Glutamatergic neuron (in vitro differentiated cells): ENCODE results near the gene SLC5A12. TPM values are rescaled to one million over a fixed set of nuclear protein-coding genes. Genes with fewer than 3 reads are reported as not detected.

Experiments used
- DNase-seq: peaks from one replicate; pipeline ENCODE4 v3.0.0; 2022
- H3K27ac Mint-ChIP-seq: one replicate; pipeline ENCODE4 v1.8.0; 2020; ENCODE audit warnings: mild to moderate bottlenecking, mixed read lengths, inconsistent platforms; ENCODE audit not compliant: unreplicated experiment
- H3K27me3 Mint-ChIP-seq: one replicate; pipeline ENCODE4 v1.8.0; 2020; ENCODE audit warnings: mild to moderate bottlenecking, moderate library complexity, mixed read lengths, inconsistent platforms; ENCODE audit not compliant: unreplicated experiment
- H3K36me3 Mint-ChIP-seq: one replicate; pipeline ENCODE4 v1.8.0; 2020; ENCODE audit warnings: mild to moderate bottlenecking, mixed read lengths, inconsistent platforms; ENCODE audit not compliant: unreplicated experiment
- H3K4me1 Mint-ChIP-seq: one replicate; pipeline ENCODE4 v1.8.0; 2020; ENCODE audit warnings: mild to moderate bottlenecking, low read depth, mixed read lengths, inconsistent platforms; ENCODE audit not compliant: unreplicated experiment
- H3K4me3 Mint-ChIP-seq: one replicate; pipeline ENCODE4 v1.8.0; 2020; ENCODE audit warnings: mild to moderate bottlenecking, mixed read lengths, inconsistent platforms; ENCODE audit not compliant: unreplicated experiment
- H3K9me3 Mint-ChIP-seq: one replicate; pipeline ENCODE4 v1.8.0; 2020; ENCODE audit warnings: mild to moderate bottlenecking, moderate library complexity, mixed read lengths, inconsistent platforms; ENCODE audit not compliant: unreplicated experiment
- CTCF ChIP-seq: fragments of 200-600 bp; sonication (generic); IDR thresholded peaks from one replicate; pipeline ENCODE4 v1.5.0; 2021; ENCODE audit not compliant: partially characterized antibody, unreplicated experiment
- long read RNA-seq: library from polyadenylated mRNA; unstranded; transcript quantifications from one replicate; pipeline ENCODE4 v2.0.0, GENCODE V29; 2020; ENCODE audit not compliant: unreplicated experiment
- total RNA-seq: library from RNA; stranded (reverse); fragmentation: NEBNext Ultra II Directional; extraction: Animal tissue kit (Norgen Biotek cat#: 25700); gene quantifications from one replicate; pipeline ENCODE4 v1.2.1, GENCODE V29; 2021; ENCODE audit not compliant: unreplicated experiment

The SLC5A12 gene
- 0.66 TPM for total RNA-seq
- long read RNA-seq = 0 reads

DNA sequence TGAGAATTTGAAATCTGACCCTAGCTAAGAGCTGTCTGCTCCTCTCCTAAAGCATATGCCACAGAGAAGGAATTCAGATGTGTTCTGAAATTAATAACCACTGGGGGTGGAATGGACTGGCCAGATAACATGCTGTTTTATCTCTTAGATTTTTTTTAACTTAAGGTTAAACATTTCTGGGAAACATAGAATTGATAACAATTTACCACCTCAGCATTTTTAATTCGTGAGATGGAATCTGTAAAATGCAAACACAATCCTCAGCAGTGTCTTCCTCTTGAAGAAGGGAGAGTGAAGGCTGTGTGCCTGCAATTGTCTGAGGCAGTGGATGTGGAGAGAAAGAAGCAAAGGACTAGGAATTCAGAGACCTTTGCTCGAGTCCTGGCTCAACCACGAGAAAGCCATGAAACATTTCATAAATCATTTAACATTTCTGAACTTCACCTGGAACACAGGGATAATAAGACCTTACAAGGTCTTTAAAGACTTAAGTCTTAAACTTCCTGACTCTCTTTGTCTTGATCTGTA lies at the start of gene SLC5A12:
Gene SLC5A12 (minus strand): TSS at position 113 of the 528 bp plus-strand sequence. CDS start 346 bp downstream, outside the sequence.
- Mint-ChIP-seq H3K27ac (no peak within 1 kb of the TSS), H3K9me3 (no peaks in the 10 kb centered on the region), H3K36me3 (no peaks in the 10 kb centered on the region), H3K27me3 (no peaks in the 10 kb centered on the region), H3K4me1 (peaks cover 2% of the 10 kb centered on the region), H3K4me3 (no peak within 1 kb of the TSS)
- TF ChIP-seq CTCF = no peak
- no peak for DNase-seq

GRCh38 chr11:26769027-26769426 lies 47.2 kb upstream of the SLC5A12 start:
- DNase-seq = no peak
- Mint-ChIP-seq H3K27ac (no peak overlapping the region), H3K27me3 (no peaks in the 10 kb centered on the region), H3K36me3 (no peaks in the 10 kb centered on the region), H3K4me3 (no peak overlapping the region), H3K9me3 (no peaks in the 10 kb centered on the region), H3K4me1 (no peaks in the 10 kb centered on the region)
- TF ChIP-seq CTCF = no peak

GRCh38 chr11:26767060-26767459 lies 45.2 kb upstream of the SLC5A12 start:
- no peaks in the 10 kb centered on the region for H3K4me1 Mint-ChIP-seq
- H3K27ac Mint-ChIP-seq = no peak overlapping the region
- H3K9me3 Mint-ChIP-seq = no peaks in the 10 kb centered on the region
- no peak for TF ChIP-seq CTCF
- no peaks in the 10 kb centered on the region for H3K27me3 Mint-ChIP-seq
- no peaks in the 10 kb centered on the region for H3K36me3 Mint-ChIP-seq
- no peak overlapping the region for H3K4me3 Mint-ChIP-seq
- DNase-seq = no peak

DNA sequence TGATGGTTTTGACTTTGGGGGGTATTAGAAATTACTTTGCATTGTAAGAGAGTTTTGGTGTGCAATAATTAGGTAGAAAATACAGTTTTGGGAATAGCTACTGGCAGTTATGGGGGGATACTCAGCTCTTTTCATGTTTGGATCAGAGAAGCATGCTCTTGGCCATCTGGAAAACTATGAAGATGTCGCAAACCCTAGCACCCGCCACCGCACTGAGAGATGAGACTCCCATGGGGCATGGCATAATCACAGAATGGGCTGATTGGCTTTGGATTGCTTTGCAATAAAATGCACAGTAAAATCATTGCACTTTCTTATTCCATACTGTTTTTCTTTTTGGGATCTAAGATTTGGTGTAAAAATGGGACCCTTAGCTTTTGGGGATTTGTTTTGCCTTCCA lies 43.5 kb upstream of the SLC5A12 start:
- no peak overlapping the region for H3K27ac Mint-ChIP-seq
- no peak for TF ChIP-seq CTCF
- no peaks in the 10 kb centered on the region for H3K9me3 Mint-ChIP-seq
- no peaks in the 10 kb centered on the region for H3K4me1 Mint-ChIP-seq
- H3K36me3 Mint-ChIP-seq = no peaks in the 10 kb centered on the region
- no peaks in the 10 kb centered on the region for H3K27me3 Mint-ChIP-seq
- no peak for DNase-seq
- H3K4me3 Mint-ChIP-seq = no peak overlapping the region

- Mint-ChIP-seq H3K4me1 (no peaks in the 10 kb centered on the region), H3K36me3 (no peaks in the 10 kb centered on the region), H3K9me3 (no peaks in the 10 kb centered on the region), H3K27ac (no peak overlapping the region), H3K27me3 (no peaks in the 10 kb centered on the region), H3K4me3 (no peak overlapping the region)
- TF ChIP-seq CTCF = no peak
- no peak for DNase-seq
These were observed 43.0 kb upstream of the SLC5A12 start for GRCh38 chr11:26764825-26765224.
